H1 (cell line): ENCODE measurements around the gene GALNT13. TPM values are rescaled to one million over a fixed set of nuclear protein-coding genes. Genes with fewer than 3 reads are reported as not detected.

Source experiments
- CTCF ChIA-PET: fragments of 300-600 bp; sonication (Branson Sonifier 250); formaldehyde crosslinking; loops from one replicate; lab custom pipeline; 2021; ENCODE audit not compliant: partially characterized antibody; lab: Charles Lee
- POLR2A ChIA-PET: fragments of 300-600 bp; sonication (Branson Sonifier 250); formaldehyde crosslinking; loops from one replicate; lab custom pipeline; 2021; ENCODE audit warnings: inconsistent platforms; ENCODE audit not compliant: partially characterized antibody; lab: Charles Lee
- DNase-seq, 2 experiments: peaks; one replicate each; pipeline versions ENCODE4 v3.0.0 to v3.0.0-alpha.2; 2010 to 2022; ENCODE audit warnings: low spot score in 2 of 2, low read depth in 1 of 2, mixed read lengths in 1 of 2
- FAIRE-seq: peaks from 2 replicates; lab custom pipeline; 2011; peaks lifted over from hg19 to GRCh38; lab: Jason Lieb, UNC
- H2AFZ ChIP-seq: 2 replicates; pipeline ENCODE4 v1.8.1; 2012; ENCODE audit warnings: low read length, inconsistent platforms
- H2AK5ac ChIP-seq: 2 replicates; pipeline ENCODE4 v1.6.1; 2013; ENCODE audit warnings: low read depth, low read length
- H2BK120ac ChIP-seq: replicated peaks from 2 replicates; pipeline ENCODE3; 2013; ENCODE audit warnings: low read depth, low read length, inconsistent platforms
- H2BK12ac ChIP-seq: 2 replicates; pipeline ENCODE4 v1.6.1; 2013; ENCODE audit warnings: low read depth, low read length
- H2BK15ac ChIP-seq: 2 replicates; pipeline ENCODE4 v1.6.1; 2013; ENCODE audit warnings: low read length
- H2BK20ac ChIP-seq: 2 replicates; pipeline ENCODE4 v1.6.1; 2013; ENCODE audit warnings: low read length
- H2BK5ac ChIP-seq: 2 replicates; pipeline ENCODE4 v1.6.1; 2013; ENCODE audit warnings: low read depth, low read length
- H3K14ac ChIP-seq: 2 replicates; pipeline ENCODE4 v1.6.1; 2013; ENCODE audit warnings: inconsistent platforms; ENCODE audit not compliant: insufficient read length
- H3K18ac ChIP-seq: 2 replicates; pipeline ENCODE4 v1.6.1; 2013; ENCODE audit warnings: low read length; ENCODE audit errors: extremely low read depth
- H3K23ac ChIP-seq: 2 replicates; pipeline ENCODE4 v1.6.1; 2013; ENCODE audit warnings: inconsistent platforms; ENCODE audit not compliant: insufficient read length
- H3K23me2 ChIP-seq: 2 replicates; pipeline ENCODE4 v1.6.1; 2013; ENCODE audit warnings: low read depth, low read length
- H3K27ac ChIP-seq: 2 replicates; pipeline ENCODE4 v1.6.1; 2011; ENCODE audit warnings: low read depth, low read length, inconsistent platforms
- H3K27me3 ChIP-seq, 4 experiments: replicated peaks in 1 of 4; 1 replicate in 1 of 4; 2 replicates in 3 of 4; pipeline versions ENCODE4 v1.6.1 to v1.8.1; 2011 to 2013; ENCODE audit warnings: low read length in 3 of 4, mild to moderate bottlenecking in 3 of 4, inconsistent platforms in 2 of 4, mixed read lengths in 2 of 4, moderate library complexity in 1 of 4; ENCODE audit not compliant: control insufficient read depth in 3 of 4, insufficient read depth in 3 of 4; ENCODE audit errors: extremely low read depth in 1 of 4
- H3K36me3 ChIP-seq, 4 experiments: 2 replicates each; pipeline versions ENCODE4 v1.6.1 to v1.8.1; 2011 to 2013; ENCODE audit warnings: mild to moderate bottlenecking in 4 of 4, low read length in 3 of 4, moderate library complexity in 2 of 4, control low read depth in 1 of 4, inconsistent platforms in 1 of 4; ENCODE audit not compliant: insufficient read depth in 4 of 4, control insufficient read depth in 2 of 4
- H3K4ac ChIP-seq: replicated peaks from 2 replicates; pipeline ENCODE3; 2013; ENCODE audit warnings: low read length, low read depth, mixed read lengths, inconsistent platforms; ENCODE audit not compliant: insufficient read length
- H3K4me1 ChIP-seq, 4 experiments: replicated peaks in 1 of 4; 1 replicate in 1 of 4; 2 replicates in 3 of 4; pipeline versions ENCODE4 v1.6.1 to v1.8.1; 2011 to 2013; ENCODE audit warnings: low read length in 3 of 4, inconsistent platforms in 2 of 4, mixed read lengths in 1 of 4; ENCODE audit not compliant: insufficient read depth in 4 of 4, control insufficient read depth in 3 of 4
- H3K4me2 ChIP-seq, 2 experiments: 2 replicates each; pipeline versions ENCODE4 v1.6.1 to v1.8.1; 2011 to 2013; ENCODE audit warnings: low read depth in 2 of 2, low read length in 2 of 2, control low read depth in 1 of 2, inconsistent platforms in 1 of 2, mild to moderate bottlenecking in 1 of 2; ENCODE audit not compliant: insufficient read depth in 1 of 2
- H3K4me3 ChIP-seq, 4 experiments: fragments of 200-600, 300-600 bp in 1 of 4; sonication (generic), shearing (Covaris generic), sonication (Bioruptor Twin) in 1 of 4; 2 replicates each; pipeline versions ENCODE4 v1.5.1 to v1.8.1; 2011 to 2016; ENCODE audit warnings: low read length in 4 of 4, low read depth in 3 of 4, control low read depth in 2 of 4, inconsistent platforms in 2 of 4, mild to moderate bottlenecking in 2 of 4, mixed read lengths in 1 of 4, moderate library complexity in 1 of 4; ENCODE audit not compliant: insufficient read depth in 2 of 4; ENCODE audit errors: extremely low read depth in 1 of 4
- H3K56ac ChIP-seq: replicated peaks from 2 replicates; pipeline ENCODE3; 2013; ENCODE audit warnings: low read depth, mild to moderate bottlenecking, mixed read lengths, low read length, inconsistent platforms; ENCODE audit not compliant: insufficient read length
- H3K79me1 ChIP-seq: 2 replicates; pipeline ENCODE4 v1.6.1; 2013; ENCODE audit warnings: low read depth, low read length, control low read depth
- H3K79me2 ChIP-seq, 2 experiments: 2 replicates each; pipeline versions ENCODE4 v1.6.1 to v1.8.1; 2012 to 2013; ENCODE audit warnings: low read length in 2 of 2, mild to moderate bottlenecking in 2 of 2, inconsistent platforms in 1 of 2; ENCODE audit not compliant: insufficient read depth in 2 of 2, control insufficient read depth in 1 of 2
- H3K9ac ChIP-seq, 4 experiments: replicated peaks in 1 of 4; 1 replicate in 1 of 4; 2 replicates in 3 of 4; pipeline versions ENCODE4 v1.6.1 to v1.8.1; 2011 to 2013; ENCODE audit warnings: low read depth in 3 of 4, low read length in 3 of 4, control low read depth in 2 of 4, mild to moderate bottlenecking in 2 of 4, moderate library complexity in 2 of 4, inconsistent platforms in 1 of 4; ENCODE audit errors: extremely low read depth in 1 of 4
- H3K9me3 ChIP-seq, 2 experiments: 2 replicates each; pipeline versions ENCODE4 v1.6.1 to v1.8.1; 2012 to 2013; ENCODE audit warnings: mild to moderate bottlenecking in 2 of 2, moderate library complexity in 2 of 2, control low read depth in 1 of 2, inconsistent platforms in 1 of 2, low read depth in 1 of 2, low read length in 1 of 2, mixed read lengths in 1 of 2; ENCODE audit not compliant: insufficient read depth in 2 of 2
- H4K20me1 ChIP-seq, 2 experiments: replicated peaks in 1 of 2; 2 replicates each; pipeline versions ENCODE3 to v1.8.1; 2011 to 2013; ENCODE audit warnings: inconsistent platforms in 2 of 2, low read length in 2 of 2, mild to moderate bottlenecking in 1 of 2; ENCODE audit not compliant: insufficient read depth in 2 of 2, control insufficient read depth in 1 of 2
- H4K5ac ChIP-seq: 2 replicates; pipeline ENCODE4 v1.6.1; 2013; ENCODE audit warnings: low read length, low read depth, mixed read lengths, inconsistent platforms; ENCODE audit not compliant: insufficient read length
- H4K8ac ChIP-seq: 2 replicates; pipeline ENCODE4 v1.8.0; 2013; ENCODE audit warnings: mild to moderate bottlenecking, moderate library complexity, low read length, inconsistent platforms; ENCODE audit not compliant: insufficient read depth; ENCODE audit errors: extremely low read depth
- H4K91ac ChIP-seq: replicated peaks from 2 replicates; pipeline ENCODE3; 2013; ENCODE audit warnings: low read length, mixed read lengths, inconsistent platforms; ENCODE audit not compliant: insufficient read length
- CHD2 ChIP-seq: IDR thresholded peaks from 2 replicates; pipeline ENCODE4 v1.6.1; 2012; ENCODE audit warnings: low read length, improper control_type of control experiment
- FOSL1 ChIP-seq: IDR thresholded peaks from 2 replicates; pipeline ENCODE4 v1.6.1; 2011; ENCODE audit warnings: mild to moderate bottlenecking, low read depth, low read length, moderate library complexity; ENCODE audit not compliant: insufficient read depth
- GABPA ChIP-seq: IDR thresholded peaks from 2 replicates; pipeline ENCODE4 v1.6.1; 2011; ENCODE audit warnings: mild to moderate bottlenecking, low read length, moderate library complexity, borderline replicate concordance; ENCODE audit not compliant: insufficient read depth
- MAFK ChIP-seq: IDR thresholded peaks from 2 replicates; pipeline ENCODE4 v1.6.1; 2012; ENCODE audit warnings: low read depth, mild to moderate bottlenecking, improper control_type of control experiment, low read length
- MAX ChIP-seq: IDR thresholded peaks from 2 replicates; pipeline ENCODE4 v1.6.1; 2012; ENCODE audit warnings: inconsistent platforms
- RAD21 ChIP-seq, 2 experiments: IDR thresholded peaks in 1 of 2; conservative IDR thresholded peaks in 1 of 2; 2 replicates each; pipeline ENCODE4 v1.6.1; 2011; ENCODE audit warnings: low read depth in 2 of 2, low read length in 2 of 2, improper control_type of control experiment in 1 of 2, inconsistent platforms in 1 of 2, mild to moderate bottlenecking in 1 of 2, moderate library complexity in 1 of 2
- SIN3A ChIP-seq, 2 experiments: IDR thresholded peaks in 1 of 2; conservative IDR thresholded peaks in 1 of 2; 2 replicates each; pipeline ENCODE4 v1.6.1; 2011 to 2012; ENCODE audit warnings: low read length in 2 of 2, improper control_type of control experiment in 1 of 2, low read depth in 1 of 2, mild to moderate bottlenecking in 1 of 2
- ZNF274 ChIP-seq: IDR thresholded peaks from 2 replicates; pipeline ENCODE4 v1.7.0; 2012; ENCODE audit warnings: low read length, borderline replicate concordance; ENCODE audit errors: extremely low read depth
- WGBS, 2 experiments: shearing (Covaris generic) in 1 of 2; methylation state at CpG; one replicate each; pipeline versions ENCODE4 v1.1.6 to v1.1.7; 2013 to 2015; ENCODE audit warnings: low lambda C conversion rate in 2 of 2, mixed read lengths in 2 of 2, inconsistent platforms in 1 of 2, low coverage in 1 of 2, missing lambda C conversion rate in 1 of 2; ENCODE audit not compliant: insufficient replicate concordance in 2 of 2, insufficient coverage in 1 of 2, insufficient read length in 1 of 2; ENCODE audit errors: extremely low coverage in 1 of 2, missing lambda C conversion rate in 1 of 2; 5-methylcytosine and 5-hydroxymethylcytosine counted together
- polyA plus RNA-seq, 7 experiments: library from polyadenylated mRNA; depleted of rRNA in 3 of 7; stranded (reverse) in 5 of 7; unstranded in 2 of 7; fragments of >200 nt in 5 of 7; fragments of 200-250 nt in 2 of 7; gene quantifications; 1 replicate in 5 of 7; 2 replicates in 1 of 7; 4 replicates in 1 of 7; pipeline versions ENCODE4 v1.2.1 to v1.2.3, GENCODE V29; 2011 to 2013; ENCODE audit warnings: missing spikeins in 2 of 7, mixed read lengths in 2 of 7
- total RNA-seq: library from RNA; stranded (reverse); fragmentation: NEBNext Ultra II Directional; extraction: Animal tissue kit (Norgen Biotek cat#: 25700); gene quantifications from 2 replicates; pipeline ENCODE4 v1.2.1, GENCODE V29; 2021

GALNT13 gene
- total and polyA plus RNA-seq, 2 of the 8 experiments (the other 6 are each of a cell fraction or from before 2014, with no cell fraction given) = 3.2 to 9.6 TPM

GRCh38 chr2:154247503-154247902 lies 375.8 kb downstream of the GALNT13 start:
- no peak overlapping the region for H2AK5ac ChIP-seq
- H3K23ac ChIP-seq = no peak overlapping the region
- CTCF ChIA-PET = no interaction called here
- POLR2A ChIA-PET = no interaction called here
- H2BK120ac ChIP-seq = no peak overlapping the region
- no peak overlapping the region for H3K4me3 ChIP-seq
- no peaks in the 10 kb centered on the region for H3K79me2 ChIP-seq
- H3K18ac ChIP-seq = no peak overlapping the region
- H3K56ac ChIP-seq = no peak overlapping the region
- no peaks in the 10 kb centered on the region for H3K9me3 ChIP-seq
- H3K79me1 ChIP-seq = no peaks in the 10 kb centered on the region
- no peaks in the 10 kb centered on the region for H3K4me1 ChIP-seq
- TF ChIP-seq FOSL1 (no peak), GABPA (no peak), MAX (no peak), SIN3A (conservative IDR thresholded peaks at IDR 0.05 in 1 of 2, IDR thresholded peaks at IDR 0.05 in 1 of 2; ENCODE audit: low read depth in 1 of 2, low read length in 2 of 2) (no peak), RAD21 (IDR thresholded peaks at IDR 0.05 in 1 of 2, conservative IDR thresholded peaks at IDR 0.05 in 1 of 2; ENCODE audit: low read depth in 2 of 2, low read length in 2 of 2) (no peak), ZNF274 (no peak), CHD2 (no peak), MAFK (no peak)
- no peak overlapping the region for H3K4ac ChIP-seq
- no peak overlapping the region for H4K8ac ChIP-seq
- H2BK15ac ChIP-seq = no peak overlapping the region
- H3K36me3 ChIP-seq = no peaks in the 10 kb centered on the region
- no peaks in the 10 kb centered on the region for H4K20me1 ChIP-seq
- no peak overlapping the region for H2AFZ ChIP-seq
- H4K5ac ChIP-seq = no peak overlapping the region
- FAIRE-seq (no peak), DNase-seq (no peak)
- no peak overlapping the region for H2BK5ac ChIP-seq
- no peak overlapping the region for H2BK12ac ChIP-seq
- no peak overlapping the region for H2BK20ac ChIP-seq
- H3K14ac ChIP-seq = no peak overlapping the region
- H3K23me2 ChIP-seq = no peaks in the 10 kb centered on the region
- 90% methylated on average over 3 of the region's 3 CpGs; no CpG with 5 or more reads in 1 of the 2 experiments for WGBS, 2 experiments
- H3K4me2 ChIP-seq = no peak overlapping the region
- no peak overlapping the region for H3K9ac ChIP-seq
- H3K27me3 ChIP-seq = no peaks in the 10 kb centered on the region
- H4K91ac ChIP-seq = no peak overlapping the region
- H3K27ac ChIP-seq = no peak overlapping the region
